Measurements from ENCODE around the gene SNX15.
"Not testable (repeated sequence)": the region's sequence is repeated elsewhere in the genome, so short reads cannot be mapped to it uniquely, and the experiment has no call there.

SNX15 gene

GRCh38 chr11:65027213-65028067 is at the start of gene SNX15:
Gene SNX15, plus strand, starts transcription at chr11:65027439. Its CDS starts 99 bp downstream, at chr11:65027538.
- DNase-seq (ENCODE audit: low read depth): peak; percentile 86

- DNase-seq (ENCODE audit: low read depth): not testable (repeated sequence)
These were observed 43.9 kb upstream of the SNX15 start for GRCh38 chr11:64983339-64983738.

GRCh38 chr11:64987998-64988854 is 39.0 kb upstream of the SNX15 start:
- DNase-seq (ENCODE audit: low read depth): no peak

GRCh38 chr11:64989416-64989815 is 37.8 kb upstream of the SNX15 start:
- DNase-seq (ENCODE audit: low read depth): no peak

- no peak for DNase-seq (ENCODE audit: low read depth)
These were observed 36.9 kb upstream of the SNX15 start for GRCh38 chr11:64990222-64990923.

- DNase-seq (ENCODE audit: low read depth): no peak
These were observed 32.9 kb upstream of the SNX15 start for GRCh38 chr11:64994318-64994717.

- no peak for DNase-seq (ENCODE audit: low read depth)
These were observed 30.9 kb upstream of the SNX15 start for GRCh38 chr11:64996327-64996709.

GRCh38 chr11:64996710-64997380 is 30.4 kb upstream of the SNX15 start, which contains the start of gene BATF2:
Gene BATF2, minus strand, starts transcription at chr11:64996971. Its CDS starts 57 bp downstream, at chr11:64996914.
- DNase-seq (ENCODE audit: low read depth): no peak

- DNase-seq (ENCODE audit: low read depth): no peak
These were observed 29.1 kb upstream of the SNX15 start for GRCh38 chr11:64998141-64998540.

GRCh38 chr11:64998690-64999431 is 28.4 kb upstream of the SNX15 start:
- no peak for DNase-seq (ENCODE audit: low read depth)

GRCh38 chr11:64999478-64999877 is 27.8 kb upstream of the SNX15 start:
- no peak for DNase-seq (ENCODE audit: low read depth)

GRCh38 chr11:65002706-65003105 is 24.5 kb upstream of the SNX15 start:
- no peak for DNase-seq (ENCODE audit: low read depth)

GRCh38 chr11:65003282-65003681 is 24.0 kb upstream of the SNX15 start:
- DNase-seq (ENCODE audit: low read depth): no peak

GRCh38 chr11:65003968-65004367 is 23.3 kb upstream of the SNX15 start:
- DNase-seq (ENCODE audit: low read depth): not testable (repeated sequence)

GRCh38 chr11:65008016-65008415 is 19.2 kb upstream of the SNX15 start:
- DNase-seq (ENCODE audit: low read depth): no peak

- no peak for DNase-seq (ENCODE audit: low read depth)
These were observed 18.4 kb upstream of the SNX15 start for GRCh38 chr11:65008873-65009272.

GRCh38 chr11:65013130-65013887 is 13.9 kb upstream of the SNX15 start:
- DNase-seq (ENCODE audit: low read depth): peak; percentile 88

- peak; percentile 79 for DNase-seq (ENCODE audit: low read depth)
These were observed 13.1 kb upstream of the SNX15 start, which contains the start of gene ARL2 for GRCh38 chr11:65013888-65014725. Gene ARL2, plus strand, starts transcription at chr11:65014160. Its CDS starts 48 bp downstream, at chr11:65014208.

GRCh38 chr11:65014726-65015227 is 12.5 kb upstream of the SNX15 start:
- DNase-seq (ENCODE audit: low read depth): no peak

All from stimulated activated CD4-positive, alpha-beta T cell treated with anti-CD3 and anti-CD28 coated beads, Interleukin-2, amount 100 ng/mL, for 4 hours (primary cell).